HG03378 (cell line): ENCODE data around the gene HDHD5.

Experiments
- ATAC-seq: cut with Tn5 transposase; IDR thresholded peaks from one replicate; pipeline ENCODE4 v1.9.1; 2021; ENCODE audit warnings: mild to moderate bottlenecking, moderate library complexity; ENCODE audit not compliant: unreplicated experiment

Gene HDHD5

DNA sequence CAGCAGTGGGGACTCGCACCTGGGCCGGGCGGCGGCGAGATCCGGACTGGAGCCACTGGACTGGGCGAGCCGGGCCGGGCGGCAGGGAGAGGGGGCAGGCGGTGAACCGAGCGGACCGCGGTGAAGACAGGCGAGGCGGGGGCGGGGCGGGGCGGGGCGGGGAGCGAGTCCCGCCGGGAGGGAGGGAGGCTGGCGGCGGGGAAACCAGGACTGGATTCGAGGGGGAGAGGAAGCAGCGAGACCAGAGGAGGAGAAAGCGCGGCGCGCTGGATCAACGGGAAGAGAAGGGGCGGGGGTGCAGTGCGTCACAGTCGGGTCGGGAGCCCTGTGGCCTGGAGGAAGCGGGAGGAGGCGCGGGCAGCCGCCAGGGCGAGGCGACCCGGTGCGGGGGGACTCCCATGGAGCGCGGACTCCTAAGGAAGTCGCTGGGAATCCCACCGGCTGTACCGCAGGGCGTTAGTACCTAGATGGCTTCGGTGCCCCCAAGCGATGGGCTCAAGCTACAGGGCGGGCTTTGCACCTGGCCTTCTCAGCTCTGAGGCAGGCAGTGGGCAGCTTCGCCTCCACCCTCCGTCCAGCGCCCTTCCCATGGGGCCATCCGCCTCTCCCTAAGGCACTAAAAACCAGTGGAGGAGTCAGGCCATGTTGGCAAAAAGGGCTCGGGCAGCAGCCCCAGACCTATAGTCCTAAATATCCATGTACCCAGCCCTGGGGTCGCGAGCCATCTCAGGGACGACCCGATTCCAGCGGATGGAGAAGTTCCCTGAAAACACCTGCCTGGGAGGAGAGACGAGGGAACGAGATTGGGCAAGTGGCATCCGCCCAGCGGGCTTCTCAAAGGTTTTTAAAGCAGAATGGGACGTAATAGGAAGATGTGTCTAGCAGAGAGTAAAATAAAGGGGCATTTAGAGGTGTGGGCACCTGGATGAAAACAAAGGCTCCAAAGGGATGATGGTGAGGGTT, 37.6 kb downstream of the HDHD5 start, which contains the start of gene TMEM121B:
TMEM121B (minus strand) TSS at position 128 of the 963 bp plus-strand sequence. CDS start 233 bp downstream, outside the sequence.
- no peak for ATAC-seq

DNA sequence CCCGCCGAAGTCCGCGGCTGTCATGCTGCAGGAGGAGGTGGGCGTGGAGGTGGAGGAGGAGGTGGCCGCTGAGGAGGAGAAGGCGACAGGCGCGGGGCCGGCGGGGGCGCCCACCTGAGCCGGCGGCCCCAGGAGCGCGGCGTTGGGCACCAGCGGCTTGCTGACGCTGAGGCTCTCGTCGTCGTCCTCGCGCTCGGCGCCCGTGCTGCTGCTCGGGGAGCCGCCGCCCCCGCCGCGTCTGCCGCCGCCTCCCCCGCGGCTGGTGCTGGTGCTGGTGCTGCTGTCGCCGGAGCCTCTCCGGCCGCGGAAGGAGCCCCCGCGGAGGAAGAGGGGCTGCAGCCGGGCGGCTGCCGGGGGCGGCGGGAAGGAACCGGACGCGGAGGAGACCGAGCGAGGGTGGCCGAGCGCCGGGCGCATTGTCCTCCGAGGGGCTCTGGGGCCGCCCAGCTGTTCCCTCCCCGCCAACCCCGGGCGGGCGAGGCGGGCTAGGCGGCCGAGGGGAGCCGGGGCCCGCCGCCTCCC, 38.3 kb downstream of the HDHD5 start:
- no peak for ATAC-seq

DNA sequence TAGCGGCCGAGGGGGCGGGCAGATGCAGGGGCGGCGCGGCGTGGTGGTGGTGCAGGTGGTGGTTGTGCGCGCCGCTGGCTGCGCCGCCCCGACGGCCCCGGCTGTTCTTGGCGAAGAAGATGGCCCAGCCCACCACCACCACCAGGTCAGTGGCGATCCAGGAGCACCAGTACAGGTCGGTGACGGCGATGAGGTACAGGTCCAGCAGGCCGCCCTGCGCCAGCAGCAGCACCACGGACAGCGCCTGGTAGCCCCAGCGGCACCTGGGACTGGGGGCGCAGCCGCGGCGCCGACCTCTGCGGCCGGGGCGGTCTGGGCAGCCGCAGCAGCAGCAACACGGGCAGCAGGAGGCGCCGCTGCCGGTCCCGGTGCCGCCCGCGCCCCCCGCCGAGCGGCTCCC, 38.8 kb downstream of the HDHD5 start:
- no peak for ATAC-seq

DNA sequence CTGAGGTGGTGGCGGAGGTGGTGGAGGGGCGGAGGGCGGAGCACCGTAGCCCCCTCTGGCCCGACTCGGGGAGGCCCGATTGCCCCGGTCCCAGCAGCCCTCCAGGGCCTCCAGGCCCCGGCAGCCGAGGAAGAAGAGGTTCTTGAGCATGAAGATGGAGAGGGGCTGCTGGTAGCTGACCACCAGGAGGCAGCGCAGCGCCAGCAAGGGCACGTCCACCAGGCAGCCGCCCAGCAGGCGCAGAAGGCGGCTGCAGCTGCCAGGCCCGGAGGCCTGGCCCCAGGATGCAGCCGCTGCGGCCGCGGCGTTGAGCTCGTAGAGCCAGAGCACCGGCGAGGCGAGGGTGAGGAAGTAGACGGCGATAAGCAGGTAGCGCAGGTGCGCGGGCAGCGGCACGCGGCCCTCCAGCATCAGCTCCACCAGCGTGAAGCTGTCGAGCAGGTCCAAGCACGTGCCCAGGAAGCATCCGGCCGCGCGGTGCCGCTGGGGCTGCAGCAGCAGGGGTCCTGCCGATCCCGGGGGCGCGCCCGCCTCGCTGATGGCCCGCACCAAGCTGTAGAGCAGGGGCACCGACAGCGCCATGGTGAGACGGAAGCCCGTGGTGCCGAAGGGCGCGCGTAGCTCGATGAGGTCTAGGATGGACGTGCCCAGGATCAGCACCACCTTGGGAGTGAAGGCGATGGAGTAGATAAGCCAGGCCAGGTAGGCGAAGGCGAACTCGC, 39.4 kb downstream of the HDHD5 start:
- ATAC-seq: no peak

DNA sequence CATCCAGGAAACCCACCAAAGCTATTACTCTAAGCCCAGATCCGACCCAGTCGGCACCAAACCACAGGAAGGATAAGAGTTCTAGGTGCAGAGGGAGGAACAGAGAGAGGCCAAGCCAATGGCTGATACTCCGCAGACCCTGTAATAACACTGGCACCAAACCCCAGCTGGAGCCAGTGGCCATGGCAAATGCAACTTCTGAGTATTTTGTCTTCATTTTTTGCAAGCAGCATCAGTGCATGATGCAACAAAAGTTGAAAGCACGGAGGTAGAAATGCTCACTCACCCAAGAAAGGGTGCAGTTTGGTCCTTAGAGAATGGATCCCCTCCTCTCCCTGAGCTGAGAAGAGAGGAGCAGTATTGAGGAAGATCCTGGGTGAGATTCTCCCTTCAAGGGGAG, 40.7 kb downstream of the HDHD5 start:
- no peak for ATAC-seq

DNA sequence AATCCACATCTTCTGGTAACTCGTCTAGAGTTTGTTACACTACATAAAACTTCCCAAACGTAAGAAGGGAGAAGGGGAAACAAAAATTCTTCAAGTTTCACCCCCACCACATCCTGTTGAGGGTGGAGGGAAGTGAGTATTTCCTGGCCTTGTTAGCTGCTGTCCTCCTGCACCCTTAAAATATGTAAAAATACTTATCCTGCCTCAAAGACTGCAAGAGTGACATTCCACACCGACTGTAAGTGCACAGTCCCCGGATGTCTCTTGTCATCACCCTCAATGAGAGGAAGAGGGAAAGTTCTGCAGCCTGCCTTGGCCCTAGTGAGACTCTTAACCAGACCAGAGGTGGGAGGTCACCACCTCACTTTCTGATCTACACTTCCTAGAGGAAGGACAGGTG, 41.2 kb downstream of the HDHD5 start:
- no peak for ATAC-seq

DNA sequence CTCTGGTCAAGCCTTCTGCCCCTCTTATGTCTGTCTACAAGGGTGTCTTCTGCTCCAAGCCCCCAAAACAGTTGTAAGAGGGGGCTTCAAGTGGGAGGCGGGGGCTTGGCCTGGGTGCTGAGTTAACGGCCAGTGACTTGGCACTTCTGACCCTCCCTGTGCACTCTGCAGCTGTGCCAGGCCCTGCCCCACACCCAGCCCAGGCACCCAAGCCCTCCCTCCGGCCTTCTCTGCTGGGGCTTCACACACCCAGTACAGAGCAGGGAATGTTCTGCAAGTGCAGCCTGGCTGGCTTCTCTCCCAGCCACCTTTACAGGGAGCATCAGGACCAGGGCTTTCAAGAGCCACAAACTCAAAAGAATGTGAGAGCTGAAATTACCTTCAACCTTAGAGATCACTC, 41.7 kb downstream of the HDHD5 start:
- no peak for ATAC-seq

DNA sequence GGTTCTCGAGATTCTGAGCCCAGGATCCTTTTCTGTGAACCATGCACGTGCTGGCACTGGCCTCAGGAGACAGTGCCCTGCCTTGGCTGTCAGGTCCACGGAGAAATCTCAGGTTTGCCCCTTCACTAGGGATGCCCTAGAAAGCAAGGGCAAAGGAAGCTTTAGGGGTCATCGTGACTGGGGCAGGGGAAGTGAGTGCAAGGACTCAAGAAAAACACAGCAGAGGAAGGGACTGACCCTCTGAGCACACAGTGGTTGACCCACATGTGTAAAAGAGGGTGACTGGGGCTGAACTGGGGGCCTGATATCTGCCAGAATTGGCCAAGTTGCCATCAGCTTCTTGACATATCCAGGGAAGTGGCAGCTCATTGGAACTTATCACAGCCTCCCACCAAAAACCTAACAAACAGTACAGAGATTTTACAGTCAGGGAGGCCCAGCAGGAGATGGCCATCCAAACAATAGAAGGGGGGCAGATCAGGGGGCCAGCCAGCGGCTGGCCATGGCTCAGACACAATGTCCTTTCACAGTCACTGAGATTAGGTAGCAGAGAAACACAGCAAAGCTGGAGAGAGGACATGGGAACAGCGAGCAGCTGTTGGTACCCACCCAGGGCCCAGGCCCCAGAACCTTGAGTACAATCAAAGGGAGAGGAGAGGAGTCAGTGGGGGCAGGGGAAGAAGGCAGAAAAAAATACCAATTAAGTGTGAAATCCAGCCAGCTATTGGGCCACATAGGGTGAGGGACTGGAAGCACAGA, 42.3 kb downstream of the HDHD5 start:
- ATAC-seq: no peak

DNA sequence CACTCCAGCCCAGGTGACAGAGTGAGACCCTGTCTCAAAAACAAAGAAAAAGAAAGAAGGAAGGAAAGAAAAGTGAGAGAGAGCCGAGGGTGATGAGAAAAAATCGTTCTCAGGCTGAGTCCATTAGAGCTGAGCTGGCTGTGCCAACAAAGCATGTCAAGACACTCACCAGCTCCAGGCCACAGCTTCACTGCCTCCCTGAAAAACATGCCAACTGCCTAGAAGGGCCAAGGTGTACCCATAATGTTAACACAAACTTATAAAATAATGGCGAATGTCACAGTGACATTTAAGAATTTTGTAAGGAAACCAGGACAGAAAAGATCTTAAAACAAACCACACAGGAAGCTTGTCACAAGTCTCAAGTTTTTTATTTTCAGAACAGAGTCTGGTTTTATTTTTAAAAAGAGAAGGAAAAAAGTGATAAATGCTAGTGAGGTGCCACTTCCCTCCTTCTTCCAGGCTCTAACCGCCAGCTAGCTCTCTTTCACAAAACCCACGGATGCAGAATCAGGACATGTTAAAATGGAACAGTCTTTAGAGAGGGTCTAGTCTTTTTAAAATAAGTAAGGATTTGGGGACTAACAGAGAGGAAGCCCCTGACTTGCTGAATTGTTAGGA, 43.0 kb downstream of the HDHD5 start:
- no peak for ATAC-seq

DNA sequence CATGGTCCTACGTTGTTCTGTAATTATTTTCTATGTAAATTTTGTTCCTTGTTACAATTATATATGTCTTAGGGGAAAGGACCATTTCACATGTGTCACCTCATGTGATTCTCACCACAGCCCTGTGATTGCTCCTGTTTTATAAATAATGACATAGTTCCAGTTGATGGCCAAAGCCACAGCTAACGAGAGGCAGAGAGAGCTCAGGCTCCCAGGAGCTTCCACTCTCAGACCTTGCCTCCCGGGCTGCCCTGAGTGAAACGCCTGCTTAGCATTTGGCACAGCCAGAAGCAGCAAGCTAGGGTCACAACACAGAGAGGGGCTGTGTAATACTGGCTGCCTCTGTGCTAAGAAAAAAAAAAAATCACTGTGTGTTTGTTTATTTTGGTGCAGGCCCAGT, 43.8 kb downstream of the HDHD5 start:
- ATAC-seq: no peak

DNA sequence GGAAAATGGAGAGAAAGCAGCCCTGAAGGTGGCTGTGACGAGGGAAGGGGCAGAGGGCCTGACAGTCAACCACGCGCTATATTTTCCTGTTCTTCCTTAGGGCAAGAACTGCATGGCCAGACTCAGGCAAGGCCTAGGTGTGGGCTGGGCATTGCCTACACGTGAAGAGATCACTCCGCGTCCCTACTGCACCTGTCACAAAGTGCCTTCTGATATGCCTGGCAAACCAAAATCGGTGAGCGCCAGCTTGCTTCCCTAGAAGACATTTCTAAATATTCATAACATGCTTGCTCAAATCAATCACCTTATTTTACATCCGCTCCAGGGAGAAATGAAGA, 44.2 kb downstream of the HDHD5 start:
- no peak for ATAC-seq

DNA sequence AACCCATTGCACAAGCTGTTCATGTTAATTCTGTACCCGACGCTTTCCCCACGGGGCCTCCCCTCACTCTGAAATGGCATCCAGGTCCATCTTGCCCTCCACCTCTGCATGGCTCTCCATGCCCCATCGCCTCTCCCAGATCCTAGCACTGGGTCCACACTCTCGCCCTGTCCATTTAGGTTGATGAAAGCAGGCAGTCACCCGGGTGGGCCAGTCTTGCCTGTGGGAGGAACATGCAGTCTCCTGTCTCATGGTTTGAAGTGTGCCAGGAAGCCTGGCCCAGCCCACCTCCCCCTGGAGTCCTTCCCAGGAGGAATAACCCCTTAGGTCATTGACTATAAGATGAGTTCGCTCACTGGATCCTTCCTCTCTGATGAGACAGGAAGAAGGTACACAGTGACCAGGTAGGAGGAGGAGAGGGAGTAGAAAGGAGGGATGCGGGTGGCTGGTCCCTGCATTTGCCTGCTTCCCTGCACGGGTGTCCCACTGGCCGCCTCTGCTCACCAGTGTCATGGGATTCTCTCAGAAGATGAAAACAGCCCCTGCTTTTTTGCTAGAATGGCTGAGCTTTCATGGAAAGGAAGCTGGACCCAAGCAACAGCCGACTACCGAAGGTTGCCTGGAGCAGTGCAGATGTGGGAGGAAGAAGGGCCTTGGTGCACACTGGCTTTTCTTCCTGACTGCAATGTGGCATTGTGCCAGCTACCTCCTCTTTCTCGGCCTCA, 44.7 kb downstream of the HDHD5 start:
- ATAC-seq: no peak

DNA sequence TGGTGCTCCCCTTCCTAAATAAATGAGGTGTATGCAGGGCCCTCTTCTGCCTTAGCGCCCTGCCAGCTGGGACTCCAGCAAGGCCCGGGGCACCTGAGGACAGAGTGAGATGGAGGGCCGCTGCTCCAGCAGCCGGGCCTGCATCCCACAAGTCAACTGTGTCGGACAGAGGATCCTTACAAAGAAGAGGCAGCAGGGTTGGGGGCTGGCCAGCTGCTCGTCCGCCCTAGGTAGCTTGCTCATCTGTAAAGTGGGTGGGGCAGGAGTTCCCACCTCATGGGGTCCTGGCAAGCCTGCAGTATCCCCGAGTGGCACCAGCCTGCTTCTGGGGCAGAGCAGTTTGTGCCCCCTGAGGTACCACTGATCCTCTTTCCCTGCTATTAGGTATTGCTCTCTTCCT, 45.5 kb downstream of the HDHD5 start:
- ATAC-seq: no peak

DNA sequence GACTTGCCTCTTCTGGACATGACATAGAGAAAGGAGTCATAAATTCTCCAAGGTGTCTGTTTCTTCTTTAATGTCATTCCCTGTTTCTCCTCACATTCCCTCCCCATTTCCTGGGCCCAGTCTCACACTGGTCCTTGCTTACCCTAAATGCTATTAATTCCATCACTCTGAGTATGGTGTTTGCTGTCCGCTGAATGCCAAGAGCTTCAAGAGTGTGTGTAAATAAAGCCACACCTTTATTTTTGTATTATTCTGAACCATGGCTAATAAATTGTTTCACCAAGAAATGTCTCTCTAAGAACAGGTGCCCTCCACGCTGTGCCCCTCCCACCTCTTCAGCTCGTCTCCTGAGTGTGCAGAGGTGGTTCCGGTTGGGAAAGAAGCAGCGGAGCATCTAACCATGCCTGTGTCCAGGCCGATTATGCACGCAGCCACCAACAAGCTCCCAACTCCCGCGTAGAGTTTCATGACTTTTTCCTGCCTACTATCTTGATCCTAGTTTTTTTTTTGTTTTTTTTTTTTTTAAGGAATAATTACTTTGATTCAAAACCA, 46.5 kb downstream of the HDHD5 start:
- ATAC-seq: no peak

DNA sequence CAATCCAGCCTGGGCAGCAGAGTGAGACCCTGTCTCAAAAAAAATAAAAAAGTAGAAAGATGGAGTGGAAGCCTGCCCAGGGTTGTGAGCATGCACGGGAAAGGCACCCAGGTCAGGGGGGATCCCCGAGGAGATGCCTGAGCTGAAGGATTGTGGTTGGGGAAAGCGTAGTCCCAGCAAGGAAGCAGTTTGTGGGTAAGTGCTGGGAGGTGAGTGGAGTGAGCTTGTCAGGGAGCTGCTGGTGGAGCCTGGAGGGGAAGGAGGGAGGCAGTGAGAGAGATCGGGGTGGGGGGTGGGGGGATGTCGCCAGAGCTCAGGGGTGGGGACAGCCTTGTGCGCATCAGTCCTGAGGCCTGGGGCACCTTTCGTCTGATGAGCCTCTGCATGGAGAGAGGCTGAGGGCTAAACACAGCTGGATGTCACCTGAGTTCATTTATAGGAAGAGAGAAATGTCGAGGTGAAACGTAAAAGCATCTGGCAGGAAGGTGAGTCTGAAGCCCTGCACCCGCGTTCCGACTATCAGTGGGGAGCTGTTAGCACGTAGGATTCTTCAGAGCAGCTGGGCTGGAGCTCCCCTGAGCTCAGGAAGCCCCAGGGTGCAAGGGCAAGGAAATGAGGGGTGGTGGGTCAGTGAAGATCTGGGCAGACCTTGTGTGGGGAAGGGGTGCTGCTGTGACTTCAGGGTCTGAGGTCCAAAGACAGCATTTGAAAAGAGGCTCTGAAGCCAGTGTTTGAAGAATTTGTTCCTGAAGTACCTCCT, 48.1 kb downstream of the HDHD5 start:
- no peak for ATAC-seq

DNA sequence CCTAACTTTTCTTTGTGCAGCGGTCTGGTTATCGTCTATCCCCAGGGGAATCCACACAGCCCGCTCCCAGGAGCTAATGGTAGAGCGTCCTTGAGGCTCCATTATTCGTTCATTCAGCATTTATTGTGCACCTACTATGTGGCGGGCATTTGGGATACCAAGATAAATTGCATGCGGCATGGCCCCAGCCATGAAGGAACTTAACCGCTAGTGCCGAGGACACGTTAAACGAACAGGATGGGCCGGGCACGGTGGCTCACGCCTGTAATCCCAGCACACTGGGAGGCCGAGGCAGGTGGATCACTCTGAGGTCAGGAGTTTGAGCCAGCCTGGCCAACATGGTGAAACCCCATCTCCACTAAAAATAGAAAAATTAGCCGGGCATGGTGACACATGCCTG, 49.1 kb downstream of the HDHD5 start:
- ATAC-seq: no peak

DNA sequence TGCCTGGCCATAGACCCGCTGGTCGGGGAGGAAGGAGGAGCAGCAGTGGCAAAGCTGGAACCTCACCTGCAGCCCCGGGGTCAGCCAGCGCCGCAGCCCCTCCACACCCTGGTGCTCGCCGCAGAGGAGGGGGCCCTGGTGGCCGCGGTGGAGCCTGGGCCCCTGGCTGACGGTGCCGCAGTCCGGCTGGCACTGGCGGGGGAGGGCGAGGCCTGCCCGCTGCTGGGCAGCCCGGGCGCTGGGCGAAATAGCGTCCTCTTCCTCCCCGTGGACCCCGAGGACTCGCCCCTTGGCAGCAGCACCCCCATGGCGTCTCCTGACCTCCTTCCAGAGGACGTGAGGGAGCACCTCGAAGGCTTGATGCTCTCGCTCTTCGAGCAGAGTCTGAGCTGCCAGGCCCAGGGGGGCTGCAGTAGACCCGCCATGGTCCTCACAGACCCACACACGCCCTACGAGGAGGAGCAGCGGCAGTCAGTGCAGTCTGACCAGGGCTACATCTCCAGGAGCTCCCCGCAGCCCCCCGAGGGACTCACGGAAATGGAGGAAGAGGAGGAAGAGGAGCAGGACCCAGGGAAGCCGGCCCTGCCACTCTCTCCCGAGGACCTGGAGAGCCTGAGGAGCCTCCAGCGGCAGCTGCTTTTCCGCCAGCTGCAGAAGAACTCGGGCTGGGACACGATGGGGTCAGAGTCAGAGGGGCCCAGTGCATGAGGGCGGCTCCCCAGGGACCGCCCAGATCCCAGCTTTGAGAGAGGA, 49.8 kb downstream of the HDHD5 start:
- no peak for ATAC-seq
